ENCODE data around the gene RUBCNL.

Gene RUBCNL

DNA sequence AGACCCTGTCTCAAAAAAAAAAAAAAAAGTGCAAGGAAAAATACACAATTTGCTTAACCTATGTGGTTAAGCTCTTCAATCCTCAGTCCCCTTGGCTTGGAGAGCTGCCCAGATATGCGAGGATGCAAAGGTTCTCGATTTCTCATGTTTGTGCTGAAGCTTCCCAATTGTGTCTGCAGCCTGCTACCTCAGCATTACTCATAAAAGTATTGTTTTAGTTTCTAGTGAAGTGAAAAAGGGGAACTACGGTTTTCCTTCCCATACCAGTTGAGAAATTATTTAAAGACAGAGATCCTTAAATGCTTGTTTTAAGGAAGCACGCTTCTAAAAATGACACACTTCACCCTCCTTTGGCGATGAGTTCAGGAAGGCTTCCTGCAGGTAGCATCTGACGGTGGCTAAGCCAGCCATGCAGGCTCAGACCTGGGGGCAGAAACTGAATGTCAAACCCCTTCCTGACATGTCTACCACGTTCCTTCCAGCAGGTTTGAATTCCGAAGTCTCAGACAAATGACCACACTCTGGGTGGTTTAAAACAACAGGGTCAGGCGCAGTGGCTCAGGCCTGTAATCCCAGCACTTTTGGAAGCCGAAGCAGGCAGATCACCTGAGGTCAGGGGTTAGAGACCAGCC is 47.9 kb downstream of the RUBCNL start:
- DNase-seq = peak; percentile 13

DNA sequence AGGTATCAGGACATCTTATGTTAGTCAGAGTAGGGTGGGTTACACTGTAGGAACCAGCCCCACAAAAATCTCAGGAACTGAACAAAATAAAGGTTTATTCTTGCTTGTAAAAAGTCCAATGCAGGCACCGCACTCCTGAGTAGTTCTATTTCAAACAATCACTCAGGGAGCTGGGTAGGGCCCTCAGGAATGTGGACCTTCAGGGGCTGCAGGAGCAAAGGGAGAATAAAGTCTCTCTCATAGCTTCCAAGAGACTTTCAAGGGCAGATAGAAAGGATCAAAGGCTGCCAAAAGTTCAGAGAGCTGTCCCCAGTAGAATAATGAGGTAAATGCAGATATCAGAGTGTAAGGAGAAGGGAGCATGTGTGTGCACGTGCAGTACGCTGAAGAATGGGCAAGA is 49.4 kb downstream of the RUBCNL start:
- no peak for DNase-seq

DNA sequence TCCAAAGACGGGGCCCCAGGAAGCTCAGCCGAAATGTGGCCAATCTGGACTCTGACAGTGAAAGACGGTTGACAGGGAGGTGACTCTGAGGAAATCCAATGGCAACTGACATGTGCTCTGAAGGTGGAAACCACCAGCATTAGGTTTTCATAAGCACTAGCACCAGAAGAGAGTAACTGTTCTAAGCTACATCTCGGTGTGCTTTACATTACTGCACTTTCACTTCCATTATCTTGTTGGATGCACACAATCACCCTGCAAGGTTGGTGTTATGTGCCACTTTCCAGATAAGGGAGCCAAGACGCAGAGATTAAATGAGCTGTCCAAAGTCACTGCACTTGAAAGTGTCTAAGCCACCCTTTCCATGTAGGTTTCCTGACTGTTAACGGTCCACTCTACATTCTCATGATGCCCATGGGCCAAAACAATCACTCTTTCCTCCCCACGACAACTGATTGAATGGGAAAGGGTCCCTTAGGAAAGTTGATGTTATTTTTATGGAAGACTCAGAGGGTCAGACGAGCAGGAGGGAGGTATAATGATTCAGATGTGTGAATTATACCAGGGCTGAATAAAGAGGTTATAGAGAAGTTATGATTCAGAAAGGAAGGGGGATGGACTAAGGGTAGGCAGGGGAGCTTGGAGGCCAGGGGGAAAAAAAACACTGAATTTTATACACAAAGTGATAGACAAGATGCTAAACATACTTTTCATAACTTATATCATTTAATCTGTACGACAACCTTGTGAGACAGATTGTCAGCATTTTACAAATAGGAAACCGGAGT is 52.8 kb downstream of the RUBCNL start:
- no peak for DNase-seq

DNA sequence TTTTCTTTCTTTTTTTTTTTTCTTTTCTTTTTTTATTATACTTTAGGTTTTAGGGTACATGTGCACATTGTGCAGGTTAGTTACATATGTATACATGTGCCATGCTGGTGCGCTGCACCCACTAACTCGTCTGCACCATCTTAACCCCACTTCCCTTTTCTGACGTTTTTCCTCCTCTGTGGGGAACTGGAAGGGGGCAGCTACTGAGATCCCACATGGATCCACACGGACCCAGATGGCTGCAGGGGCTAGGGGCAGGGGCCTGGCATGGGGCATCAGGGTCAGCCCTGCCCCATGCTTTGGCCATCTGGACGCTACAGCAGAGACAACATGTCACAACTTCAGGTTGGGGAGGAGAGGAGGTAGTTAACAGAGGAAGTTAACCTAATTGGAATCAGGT is 54.3 kb downstream of the RUBCNL start:
- no peak for DNase-seq

DNA sequence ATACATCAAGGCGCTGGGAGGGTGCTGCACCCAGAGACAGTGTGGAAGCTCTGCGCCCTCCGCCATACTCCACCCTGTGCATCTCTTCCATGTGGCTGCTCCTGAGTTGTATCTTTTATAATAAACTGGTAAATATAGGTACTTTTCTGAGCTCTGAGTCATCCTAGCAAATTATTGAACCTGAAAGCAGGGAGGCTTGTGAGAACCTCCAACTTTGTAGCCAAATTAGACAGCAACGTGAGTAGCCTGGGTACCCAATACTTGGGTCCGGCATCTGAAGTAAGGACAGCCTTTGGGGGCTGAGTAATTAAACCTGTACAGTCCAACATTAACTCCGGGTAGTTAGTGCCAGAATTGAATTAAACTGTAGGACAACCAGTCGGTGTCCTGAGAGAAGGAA is 57.4 kb downstream of the RUBCNL start:
- DNase-seq = no peak

DNA sequence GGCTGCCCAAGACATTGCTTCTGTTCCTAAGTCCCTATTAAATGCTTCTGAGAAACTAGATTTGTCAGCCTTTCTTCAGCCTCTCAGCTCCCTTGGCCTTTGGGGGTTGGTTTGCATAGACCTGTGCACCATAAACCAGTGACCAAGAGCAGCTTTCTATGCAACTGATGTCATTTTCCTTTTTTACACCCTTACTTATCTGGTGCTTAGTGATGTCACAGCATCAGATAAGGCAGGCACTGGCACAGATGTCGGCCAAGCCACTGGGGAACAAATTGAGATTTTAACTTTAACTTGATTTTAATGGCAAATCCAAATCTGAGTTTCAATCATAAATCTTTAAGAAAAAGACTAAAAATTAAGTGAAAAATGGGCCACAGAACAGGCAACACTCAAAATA is 59.8 kb downstream of the RUBCNL start:
- no peak for DNase-seq

DNA sequence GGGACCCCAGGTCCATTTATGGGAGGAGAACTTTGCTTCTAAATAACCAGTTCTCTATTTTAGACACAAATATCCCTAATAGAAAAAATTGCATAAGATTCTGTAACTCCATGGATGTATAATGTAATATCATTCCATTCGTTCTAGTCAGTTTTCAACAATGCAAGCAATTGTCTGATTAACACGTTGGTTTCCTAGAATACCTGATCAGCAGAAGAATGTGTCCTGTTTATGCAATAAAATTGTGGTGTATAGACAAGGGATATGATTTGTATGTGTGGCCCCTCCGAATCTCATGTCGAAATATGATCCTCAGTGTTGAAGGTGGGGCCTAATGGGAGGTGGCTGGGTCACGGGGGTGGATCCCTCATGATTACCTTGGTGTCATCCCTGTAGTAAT is 62.1 kb downstream of the RUBCNL start:
- DNase-seq = no peak

DNA sequence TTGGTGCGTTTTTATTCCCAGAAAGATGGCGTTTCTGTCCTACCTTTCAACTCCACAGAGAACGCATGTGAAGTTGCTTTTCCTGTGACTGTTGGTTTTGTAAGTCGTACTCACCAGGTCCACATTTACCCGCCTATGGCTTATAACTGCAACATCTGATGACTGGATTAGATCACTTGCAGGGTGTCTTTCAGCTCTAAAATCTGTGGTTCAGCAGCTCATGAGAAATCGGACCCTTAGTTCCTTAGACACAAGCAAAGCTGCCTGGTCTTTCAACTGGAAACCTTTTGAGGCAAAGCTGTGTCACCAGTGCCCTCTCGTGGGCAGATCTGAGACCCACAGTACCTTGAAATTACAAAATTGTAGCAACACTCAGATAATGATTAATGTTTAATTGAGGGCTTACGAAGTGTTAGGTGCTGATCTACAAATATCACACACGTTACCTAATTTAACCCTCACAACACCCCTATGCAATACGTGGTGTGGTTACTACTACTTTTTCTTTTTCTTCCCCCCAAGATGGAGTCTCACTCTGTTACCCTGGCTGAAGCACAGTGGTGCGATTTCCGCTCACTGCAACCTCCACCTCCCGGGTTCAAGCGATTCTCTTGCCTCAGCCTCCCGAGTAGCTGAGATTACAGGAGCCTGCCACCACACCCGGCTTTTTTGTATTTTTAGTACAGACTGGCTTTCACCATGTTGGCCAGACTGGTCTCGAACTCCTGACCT is 65.4 kb downstream of the RUBCNL start:
- DNase-seq = no peak

DNA sequence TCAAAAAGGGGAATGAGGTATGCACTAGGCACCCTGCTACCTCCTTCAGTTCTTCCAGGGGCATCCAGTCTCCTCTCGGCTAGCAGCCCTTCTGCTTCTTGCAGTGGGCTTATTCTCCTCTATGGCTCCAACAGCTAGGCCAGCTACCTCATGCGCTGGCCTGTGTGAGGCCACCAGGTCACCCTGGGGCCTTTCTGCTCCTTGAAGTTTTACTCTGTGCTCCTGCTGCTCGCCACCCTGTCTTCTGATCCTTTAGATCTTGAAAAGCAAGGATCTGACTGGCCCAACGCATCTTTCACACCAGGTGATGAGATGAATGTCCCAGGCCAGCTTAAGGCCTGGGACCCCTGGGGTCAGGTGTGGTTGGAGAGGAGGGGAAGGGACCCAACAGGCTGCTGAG is 66.2 kb downstream of the RUBCNL start:
- no peak for DNase-seq

DNA sequence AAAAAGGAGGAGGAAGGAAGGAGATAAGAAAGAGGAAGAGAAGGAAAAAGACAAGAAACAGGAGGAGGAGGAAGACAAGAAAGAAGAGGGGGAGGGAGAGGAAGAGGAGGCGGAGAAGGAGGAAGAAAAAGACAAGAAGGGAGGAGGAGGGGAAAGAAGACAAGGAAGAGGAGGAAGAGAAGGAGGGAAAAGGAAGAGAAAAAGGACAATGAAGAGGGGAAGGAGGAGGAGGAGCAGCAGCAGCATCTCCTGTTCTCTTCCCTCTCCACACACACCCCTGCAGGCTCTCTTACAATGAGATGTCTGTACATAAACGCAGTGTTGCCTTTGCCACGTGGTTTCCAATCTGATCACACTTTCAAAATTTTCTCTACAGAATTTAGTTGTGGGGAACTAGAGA is 66.6 kb downstream of the RUBCNL start:
- DNase-seq = no peak

DNA sequence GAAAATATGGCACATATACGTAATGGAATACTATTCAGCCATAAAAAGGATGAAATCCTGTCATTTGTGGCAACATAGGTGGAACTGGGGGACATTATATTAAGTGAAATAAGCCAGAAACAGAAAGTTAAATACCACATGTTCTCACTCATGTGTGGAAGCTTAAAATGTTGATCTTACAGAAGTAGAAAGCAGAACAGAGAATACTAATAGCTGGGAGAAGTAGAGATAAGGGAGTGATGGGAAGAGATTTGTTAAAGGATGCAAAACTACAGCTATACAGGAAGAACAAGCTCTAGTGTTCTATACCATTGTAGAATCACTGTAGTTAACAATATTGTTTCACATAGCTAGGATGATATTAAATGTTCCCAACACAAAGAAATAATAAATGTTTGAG is 68.1 kb downstream of the RUBCNL start:
- no peak for DNase-seq

DNA sequence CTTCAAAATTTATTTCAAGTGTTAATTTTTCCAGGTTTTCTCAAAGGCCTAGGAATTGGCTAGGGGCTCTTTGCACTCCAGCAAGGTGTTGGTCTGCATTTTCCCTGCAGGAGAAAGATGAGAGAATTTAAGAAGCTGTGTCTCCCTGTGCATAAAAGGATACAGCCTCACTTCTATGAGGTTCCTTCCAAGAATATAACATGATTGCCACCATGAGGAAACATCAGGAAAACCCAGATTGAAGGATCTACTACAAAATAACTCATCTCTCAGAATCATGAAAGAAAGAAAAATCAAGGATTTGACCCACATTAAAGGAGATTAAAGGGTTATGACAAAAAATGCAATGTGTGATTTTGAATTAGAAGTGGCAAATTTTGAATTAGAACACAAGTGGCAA is 69.9 kb downstream of the RUBCNL start:
- DNase-seq = no peak

DNA sequence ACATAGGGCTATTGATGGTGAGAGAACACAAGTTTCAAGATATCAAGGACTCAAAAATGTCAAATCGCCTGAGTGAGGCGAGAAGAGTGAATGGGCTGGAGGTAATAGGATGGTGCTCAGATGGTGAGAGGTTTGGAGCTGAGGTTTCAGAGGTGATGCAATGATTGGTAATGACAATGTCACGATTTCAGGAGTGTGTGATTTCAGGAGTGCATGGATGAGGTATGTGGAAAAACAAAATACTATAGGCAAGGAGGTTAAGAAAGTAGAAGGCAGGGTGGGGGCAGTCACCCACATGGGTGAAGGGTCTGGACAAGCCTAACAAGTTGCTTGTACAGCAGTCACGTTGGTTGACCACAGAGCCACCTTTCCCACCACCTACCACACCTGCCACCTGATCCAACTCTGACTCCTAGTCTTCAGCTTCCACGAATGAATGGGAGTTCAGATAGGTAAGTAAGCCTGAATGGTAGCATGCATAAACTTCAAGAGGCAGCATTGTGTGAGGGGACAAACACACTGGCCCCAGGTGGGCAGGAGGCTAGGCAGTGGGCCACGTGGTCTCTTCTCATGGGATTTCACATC is 71.5 kb downstream of the RUBCNL start:
- DNase-seq = no peak

DNA sequence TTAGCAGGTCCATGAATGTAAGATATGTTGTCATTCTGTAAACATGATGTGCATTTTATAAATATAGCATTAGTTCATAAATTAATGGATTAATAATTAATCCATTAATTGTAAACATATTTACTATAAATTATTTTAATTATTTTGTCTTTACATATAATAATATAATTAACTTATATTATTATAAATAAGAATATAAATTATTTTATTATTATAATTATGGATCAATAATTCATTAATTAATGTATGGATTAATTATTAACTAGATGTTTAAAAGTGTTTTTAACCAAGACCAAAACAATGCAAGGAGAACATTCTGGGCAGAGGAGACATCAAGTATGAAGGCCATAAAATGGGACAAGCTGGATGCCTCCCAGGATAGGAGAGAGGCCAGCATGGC is 72.0 kb downstream of the RUBCNL start:
- no peak for DNase-seq

DNA sequence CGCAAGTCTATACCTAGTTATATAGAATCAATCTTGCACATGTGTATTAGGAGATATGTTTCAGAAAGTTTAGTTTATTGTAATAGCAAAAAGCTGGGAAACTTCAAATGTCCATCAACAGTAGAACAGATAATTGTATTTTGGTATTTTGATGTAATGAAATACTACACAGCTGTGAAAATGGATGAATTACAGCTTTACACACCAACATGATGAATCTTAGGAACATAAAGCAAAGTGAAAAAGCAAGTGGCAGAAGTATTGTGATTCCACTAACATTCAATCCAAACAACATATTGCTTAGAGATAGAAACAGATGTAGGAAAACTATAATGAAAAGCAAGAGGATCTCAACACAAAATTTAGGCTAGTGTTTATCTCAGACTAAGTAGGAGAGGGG is 72.5 kb downstream of the RUBCNL start:
- DNase-seq = no peak

DNA sequence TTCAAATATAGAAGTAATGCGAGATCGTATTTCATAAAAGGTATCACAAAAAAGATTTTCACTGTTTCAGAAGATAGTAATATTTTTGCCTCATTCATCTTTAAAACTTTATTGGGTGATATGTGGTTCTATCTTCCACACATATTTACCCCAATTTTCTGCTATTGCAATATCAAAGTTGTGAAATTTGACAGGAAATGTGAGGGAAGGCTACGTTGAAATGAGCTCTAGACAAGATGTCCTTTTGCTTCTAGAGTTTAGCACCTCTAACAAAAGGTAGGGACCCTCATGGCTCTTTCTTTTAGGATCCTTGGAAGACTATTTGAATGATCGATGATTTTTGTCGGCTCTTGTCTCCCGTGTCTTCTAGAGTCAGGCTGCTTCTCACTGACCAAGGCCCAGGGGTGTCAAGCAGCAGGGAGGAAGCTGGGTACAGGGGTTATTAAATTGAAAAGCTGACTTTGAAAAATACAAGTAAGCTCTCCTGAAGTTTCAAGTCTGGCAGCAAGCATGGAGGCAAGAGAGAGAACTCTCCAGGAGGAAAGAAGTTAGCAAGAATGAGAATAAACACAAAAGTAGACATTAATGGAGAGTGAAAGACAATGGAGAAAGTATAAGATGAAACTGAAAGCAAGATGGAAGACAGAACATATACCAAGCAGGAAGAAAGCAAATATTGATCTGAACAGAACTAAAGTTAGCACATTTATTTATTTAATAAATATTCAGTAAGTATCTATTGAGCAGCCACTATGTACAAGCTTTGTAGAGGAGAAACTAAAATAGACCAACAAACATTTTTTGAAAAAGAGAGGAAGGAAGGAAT is 73.4 kb downstream of the RUBCNL start:
- no peak for DNase-seq

DNA sequence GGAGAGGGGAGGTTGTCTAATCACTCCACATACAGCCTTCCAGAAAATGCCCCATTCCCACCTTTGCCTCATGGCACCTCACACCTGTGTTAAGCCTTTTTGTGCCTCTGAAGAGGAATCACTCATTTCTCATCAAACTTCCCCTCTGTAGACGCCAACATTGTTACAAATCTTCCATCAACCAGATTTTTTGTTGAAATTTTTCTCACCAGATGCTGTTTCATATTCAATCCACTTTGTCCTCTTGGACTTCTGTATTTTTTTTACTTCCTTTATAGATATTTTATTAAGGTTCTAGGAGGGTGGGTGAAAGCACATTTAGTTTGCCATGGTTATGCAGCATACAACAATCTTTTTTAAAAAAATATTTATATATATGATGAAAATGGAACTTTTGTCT is 74.0 kb downstream of the RUBCNL start:
- DNase-seq = no peak

DNA sequence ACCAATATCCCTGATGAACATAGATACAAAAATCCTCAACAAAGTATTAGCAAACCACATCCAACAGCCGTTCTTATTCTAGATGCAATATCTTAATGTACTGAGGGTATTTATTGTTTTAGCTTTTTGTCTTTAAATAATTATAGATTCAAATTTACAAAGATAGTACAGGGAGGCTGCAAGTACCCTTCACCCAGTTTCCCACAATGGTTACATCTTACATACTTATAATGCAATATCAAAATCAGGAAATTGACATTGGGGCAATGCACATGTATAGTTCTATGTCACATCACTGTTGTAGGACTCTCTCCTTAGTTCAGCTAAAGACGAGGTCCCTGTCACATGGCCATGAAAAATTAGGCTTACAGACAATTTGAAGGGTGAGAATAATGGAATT is 75.8 kb downstream of the RUBCNL start:
- no peak for DNase-seq

DNA sequence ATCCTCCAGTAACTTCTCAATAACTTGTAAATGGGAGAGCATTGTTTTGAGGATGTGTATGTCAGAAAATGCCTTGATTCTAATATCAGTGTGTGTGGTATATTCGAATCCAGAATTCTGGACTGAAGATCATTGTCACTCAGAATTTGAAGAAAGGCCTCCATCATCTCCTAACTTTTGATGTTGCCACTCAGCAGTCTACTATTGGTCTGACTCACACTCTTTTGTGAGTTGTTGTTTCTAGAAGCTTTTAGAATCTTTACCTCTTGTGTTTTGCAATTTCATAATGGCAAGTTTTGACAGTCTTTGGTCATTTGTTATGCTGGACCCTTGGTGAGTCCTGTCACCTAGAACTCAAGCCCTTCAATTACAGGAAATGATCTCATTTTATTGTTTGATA is 77.0 kb downstream of the RUBCNL start:
- no peak for DNase-seq

DNA sequence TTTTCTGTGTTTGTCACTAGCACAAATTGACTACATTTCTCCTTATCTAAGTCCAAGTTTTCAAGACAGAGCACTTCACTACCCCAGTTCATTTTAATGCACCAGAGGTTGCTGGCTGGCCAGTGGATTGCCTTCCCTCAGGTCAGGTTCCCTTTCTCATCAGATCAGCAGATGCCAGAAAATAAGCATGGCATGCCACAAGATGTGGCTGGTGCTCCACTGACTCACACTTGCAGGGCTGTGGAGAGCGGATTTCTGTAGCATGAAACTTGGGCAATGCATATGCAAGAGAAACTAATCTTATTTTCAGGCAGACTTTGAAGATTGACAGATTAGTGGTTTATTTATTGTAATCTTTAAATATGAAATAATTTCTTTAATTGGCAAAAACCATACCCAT is 79.5 kb downstream of the RUBCNL start:
- DNase-seq = no peak

DNA sequence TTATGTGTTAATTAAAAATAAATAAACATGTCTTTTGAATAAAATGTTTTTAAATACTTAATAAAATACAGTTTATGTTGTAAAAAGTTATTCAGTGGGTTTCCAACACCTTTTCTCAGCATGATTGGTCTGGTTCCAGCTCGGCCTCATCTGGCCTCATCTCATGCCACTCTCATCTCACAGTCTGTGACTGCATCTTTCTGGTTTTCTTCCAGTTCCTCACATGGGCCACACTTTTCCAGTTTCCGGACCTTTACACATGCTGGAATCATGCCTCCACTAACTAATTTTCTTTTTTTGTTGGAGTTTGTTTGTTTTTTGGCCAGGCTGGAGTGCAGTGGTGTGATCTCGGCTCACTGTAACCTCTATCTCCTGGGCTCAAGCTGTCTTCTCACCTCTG is 82.5 kb downstream of the RUBCNL start:
- no peak for DNase-seq

DNA sequence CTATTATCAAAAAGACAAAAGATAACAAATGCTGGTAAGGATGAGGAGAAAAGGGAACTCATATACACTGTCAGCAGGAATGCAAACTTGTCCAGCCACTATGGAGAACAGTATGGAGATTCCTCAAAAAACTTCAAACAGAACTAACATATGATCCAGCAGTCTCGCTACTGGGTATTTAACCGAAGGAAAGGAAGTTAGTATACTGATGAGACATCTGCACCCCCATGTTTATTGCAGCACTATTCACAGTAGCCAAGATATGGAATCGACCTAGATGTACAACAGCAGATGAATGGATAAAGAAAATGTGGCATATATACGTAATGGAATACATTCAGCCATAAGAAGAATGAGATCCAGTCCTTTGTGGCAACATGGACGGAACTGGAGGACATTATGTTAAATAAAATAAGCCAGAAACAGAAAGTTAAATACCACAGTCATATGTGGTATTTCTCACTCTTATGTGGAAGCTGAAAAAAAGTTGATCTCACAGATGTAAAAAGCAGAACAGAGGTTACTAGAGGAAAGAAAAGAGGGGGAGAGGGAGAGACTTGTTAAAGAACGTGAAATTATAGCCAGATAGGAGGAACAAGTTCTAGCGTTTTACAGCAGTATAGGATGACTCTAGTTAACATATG is 83.2 kb downstream of the RUBCNL start:
- DNase-seq = no peak
